ENCODE results near the gene THRB. TPM values are rescaled to one million over a fixed set of nuclear protein-coding genes. Genes with fewer than 3 reads are reported as not detected.
A peak's percentile ranks its signal among the peaks of the same experiment; 100 is the strongest.

The THRB gene
- total and polyA plus RNA-seq, 8 donors = 3.6 to 47.3 (median 14.5) TPM

- DNase-seq = peak in 1 of 2 donors; percentile 39
- WGBS, 5 donors = 40 to 56% (median 49%) methylated on average over 6 of the region's 6 CpGs
- H3K4me1 ChIP-seq = peaks cover 7 to 34% (median 14%) of the 10 kb centered on the region in 4 donors
- no peaks in the 10 kb centered on the region for H3K36me3 ChIP-seq
- no peak for TF ChIP-seq POLR2AphosphoS5 (IDR thresholded peaks at IDR 0.05)
- TF ChIP-seq POLR2A (IDR thresholded peaks at IDR 0.05) = no peak
- no peak for TF ChIP-seq EP300 (IDR thresholded peaks at IDR 0.05)
- no peak for TF ChIP-seq CTCF (IDR thresholded peaks at IDR 0.05)
- no peak overlapping the region for H3K4me3 ChIP-seq
- intact Hi-C loops (cut with DNase I; ENCODE audit: low total_unique reads) = no loop called here
- H3K27me3 ChIP-seq = no peaks in the 10 kb centered on the region
- H3K27ac ChIP-seq = peak overlapping the region in 4 of 5 donors; percentile 4 to 48 (median 30)
- no peaks in the 10 kb centered on the region for H3K9me3 ChIP-seq
These were observed 194.6 kb downstream of the THRB start for GRCh38 chr3:24299806-24300626.

GRCh38 chr3:24299246-24299805, 195.3 kb downstream of the THRB start:
- Histone ChIP-seq H3K27ac (peak overlapping the region in 1 of 5 donors; percentile 41), H3K4me3 (no peak overlapping the region), H3K9me3 (peaks cover 0 to 3% (median 2%) of the 10 kb centered on the region in 4 donors), H3K4me1 (peaks cover 7 to 32% (median 14%) of the 10 kb centered on the region in 4 donors), H3K27me3 (no peaks in the 10 kb centered on the region), H3K36me3 (peaks cover 0 to 4% (median 0%) of the 10 kb centered on the region in 4 donors)
- DNase-seq = no peak
- 14 to 24% (median 21%) methylated on average over 1 of the region's 1 CpG for WGBS, 5 donors
- no peak for TF ChIP-seq POLR2AphosphoS5 (IDR thresholded peaks at IDR 0.05)
- no peak for TF ChIP-seq EP300 (IDR thresholded peaks at IDR 0.05)
- TF ChIP-seq POLR2A (IDR thresholded peaks at IDR 0.05) = no peak
- TF ChIP-seq CTCF (IDR thresholded peaks at IDR 0.05) = no peak
- intact Hi-C loops (cut with DNase I; ENCODE audit: low total_unique reads) = no loop called here

GRCh38 chr3:24296441-24297205, 198.0 kb downstream of the THRB start:
- 70 to 89% (median 83%) methylated on average over 5 of the region's 5 CpGs for WGBS, 5 donors
- no peak for DNase-seq
- TF ChIP-seq POLR2A (IDR thresholded peaks at IDR 0.05) (no peak), EP300 (IDR thresholded peaks at IDR 0.05) (no peak), POLR2AphosphoS5 (IDR thresholded peaks at IDR 0.05) (peak in 2 of 3 donors; percentile 6 to 44), CTCF (IDR thresholded peaks at IDR 0.05) (no peak)
- Histone ChIP-seq H3K4me3 (no peak overlapping the region), H3K4me1 (peaks cover 7 to 32% (median 14%) of the 10 kb centered on the region in 4 donors), H3K9me3 (peaks cover 0 to 8% (median 6%) of the 10 kb centered on the region in 4 donors), H3K27ac (peak overlapping the region in 3 of 5 donors; percentile 39 to 68 (median 44)), H3K27me3 (no peaks in the 10 kb centered on the region), H3K36me3 (peaks cover 0 to 12% (median 0%) of the 10 kb centered on the region in 4 donors)
- intact Hi-C loops (cut with DNase I; ENCODE audit: low total_unique reads) = no loop called here

- Histone ChIP-seq H3K9me3 (peaks cover 0 to 8% (median 6%) of the 10 kb centered on the region in 4 donors), H3K36me3 (peaks cover 0 to 12% (median 0%) of the 10 kb centered on the region in 4 donors), H3K27me3 (no peaks in the 10 kb centered on the region), H3K27ac (no peak overlapping the region), H3K4me1 (peaks cover under 1 to 27% (median 8%) of the 10 kb centered on the region in 4 donors), H3K4me3 (no peak overlapping the region)
- 94 to 100% (median 98%) methylated on average over 2 of the region's 2 CpGs for WGBS, 5 donors
- no peak for DNase-seq
- intact Hi-C loops (cut with DNase I; ENCODE audit: low total_unique reads) = no loop called here
- TF ChIP-seq CTCF (IDR thresholded peaks at IDR 0.05) (no peak), POLR2AphosphoS5 (IDR thresholded peaks at IDR 0.05) (no peak), EP300 (IDR thresholded peaks at IDR 0.05) (no peak), POLR2A (IDR thresholded peaks at IDR 0.05) (no peak)
These were observed 200.5 kb downstream of the THRB start for GRCh38 chr3:24294150-24294549.
